DMS79 (cell line): ENCODE data around the gene SLC8A1.

Source experiments
- DNase-seq: peaks from one replicate; lab custom pipeline; 2025; lab: John Stamatoyannopoulos, UW

SLC8A1 gene

GRCh38 chr2:40353231-40353630 lies 98.7 kb downstream of the SLC8A1 start:
- DNase-seq = no peak

DNA sequence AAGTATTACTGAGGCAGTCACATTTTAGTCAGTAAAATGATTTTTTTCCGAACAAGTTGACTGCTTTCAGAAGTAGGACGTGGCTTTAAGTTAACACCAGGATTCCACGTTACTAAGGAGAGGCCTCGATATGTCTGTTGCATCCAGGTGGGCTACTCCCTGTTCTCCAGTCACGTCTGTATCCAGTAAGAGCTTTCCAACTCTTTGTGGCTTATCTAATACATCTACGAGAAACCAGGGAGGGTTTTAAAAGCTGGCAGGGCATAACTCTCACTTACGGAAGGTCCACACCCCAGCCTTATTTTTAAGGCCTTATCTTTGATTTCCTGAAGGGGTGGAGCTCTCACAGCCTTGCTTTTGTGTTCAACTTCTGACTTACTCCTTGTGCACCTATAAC lies 99.2 kb downstream of the SLC8A1 start:
- DNase-seq = no peak

- DNase-seq = no peak
Observed at GRCh38 chr2:40352041-40352702, 99.7 kb downstream of the SLC8A1 start.

- no peak for DNase-seq
Observed at GRCh38 chr2:40348665-40349064, 103.2 kb downstream of the SLC8A1 start.

GRCh38 chr2:40348038-40348437 lies 103.9 kb downstream of the SLC8A1 start:
- DNase-seq = no peak

GRCh38 chr2:40346535-40347354 lies 105.1 kb downstream of the SLC8A1 start:
- no peak for DNase-seq

DNA sequence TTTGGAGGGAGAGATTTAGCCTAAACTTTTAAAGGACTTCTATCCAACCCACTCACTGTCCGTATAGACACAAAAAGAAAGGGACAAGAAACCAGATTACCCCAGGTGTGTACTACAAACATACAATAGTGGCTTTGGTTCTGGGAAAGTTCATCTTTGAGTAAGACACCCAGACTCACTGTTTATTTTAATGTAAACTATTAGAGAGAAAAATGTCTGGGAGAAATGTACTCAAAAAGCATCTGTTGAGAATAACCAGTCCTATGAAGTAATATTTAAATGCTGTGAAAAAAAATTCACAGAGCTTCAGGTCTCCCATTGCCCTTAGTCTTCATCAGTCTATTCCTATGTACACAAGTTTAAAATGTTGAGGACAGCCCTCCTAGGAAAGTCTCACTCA lies 107.5 kb downstream of the SLC8A1 start:
- DNase-seq = no peak

DNA sequence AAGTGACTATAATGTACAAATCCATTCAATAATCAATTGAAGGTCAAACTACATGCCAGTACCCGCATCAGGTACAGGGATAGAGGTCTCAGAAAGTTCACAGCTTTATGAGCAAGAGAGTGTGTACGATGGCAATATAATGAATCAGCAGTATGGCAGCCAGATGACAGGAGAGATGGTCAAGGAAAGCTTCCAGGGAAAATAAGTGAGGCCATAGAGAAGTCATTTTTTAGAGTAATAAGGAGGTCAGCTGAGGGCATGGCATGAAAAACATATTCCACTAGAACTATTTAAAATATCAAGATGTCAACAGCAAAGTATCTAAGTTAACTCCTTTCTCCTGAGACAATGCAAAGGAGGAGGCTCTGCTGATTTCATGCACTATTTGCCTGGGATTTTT lies 108.0 kb downstream of the SLC8A1 start:
- no peak for DNase-seq

DNA sequence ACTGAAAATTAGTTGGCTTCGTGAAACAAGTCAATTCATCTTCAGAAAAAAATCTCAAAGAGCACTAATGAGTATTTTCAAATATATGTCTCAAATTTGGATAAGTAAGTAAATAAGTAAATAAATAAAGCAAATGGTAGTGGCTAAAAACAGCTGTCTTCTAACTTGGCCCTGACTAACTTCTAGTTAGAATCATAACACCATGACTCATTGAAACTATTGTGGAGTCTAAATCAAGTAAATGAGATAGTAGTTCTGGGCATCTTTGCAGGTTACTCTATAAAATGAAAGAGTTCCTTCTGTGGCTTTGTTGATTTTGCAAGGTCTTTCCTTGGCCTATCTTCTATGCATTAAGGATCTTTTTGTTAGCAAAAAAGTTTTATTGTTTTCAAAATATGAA lies 110.7 kb downstream of the SLC8A1 start:
- DNase-seq = no peak

DNA sequence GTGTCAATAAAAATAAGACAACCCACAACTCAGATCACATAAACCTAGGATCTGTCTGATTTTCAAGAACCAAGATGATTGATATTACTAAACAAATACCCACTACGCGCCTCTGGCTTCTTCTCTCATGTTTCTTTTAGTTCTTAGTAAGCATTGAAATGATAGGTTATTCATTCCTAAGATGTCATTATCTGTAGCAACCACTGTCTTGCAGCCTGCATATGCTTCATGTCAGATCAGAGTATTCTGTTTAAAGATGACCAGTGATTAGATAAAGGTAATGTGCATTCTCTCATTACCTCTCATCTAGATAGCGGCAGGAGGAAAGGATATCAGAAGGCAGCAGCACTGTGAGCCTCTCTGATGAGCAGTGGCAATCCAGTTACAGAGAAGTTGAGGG lies 112.9 kb downstream of the SLC8A1 start:
- DNase-seq = no peak

- no peak for DNase-seq
Observed at GRCh38 chr2:40332191-40332826, 119.6 kb downstream of the SLC8A1 start.

- no peak for DNase-seq
Observed at GRCh38 chr2:40330096-40330495, 121.8 kb downstream of the SLC8A1 start.

GRCh38 chr2:40329739-40330030 lies 122.2 kb downstream of the SLC8A1 start:
- DNase-seq = no peak

GRCh38 chr2:40325116-40325515 lies 126.8 kb downstream of the SLC8A1 start:
- no peak for DNase-seq

- no peak for DNase-seq
Observed at GRCh38 chr2:40324656-40325055, 127.2 kb downstream of the SLC8A1 start.

DNA sequence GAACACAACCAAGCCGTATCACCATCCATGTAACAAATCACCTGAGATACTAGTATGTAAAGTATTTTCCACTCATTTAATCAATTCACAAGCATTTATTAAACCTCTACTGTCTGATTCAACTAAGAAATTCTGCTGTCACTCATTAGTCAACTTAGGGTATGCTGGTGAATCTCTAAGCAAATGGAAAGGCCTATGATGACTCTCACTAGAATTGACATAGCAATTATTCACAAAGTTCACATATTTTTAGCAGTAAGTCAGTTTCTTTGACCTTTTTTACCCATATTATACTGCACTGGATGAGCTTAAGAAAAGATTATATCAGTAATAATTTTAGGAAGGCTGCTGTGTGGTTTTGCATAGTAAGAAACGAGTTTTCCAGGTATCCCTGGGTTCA lies 130.1 kb downstream of the SLC8A1 start:
- DNase-seq = no peak

GRCh38 chr2:40321016-40321623 lies 130.8 kb downstream of the SLC8A1 start:
- no peak for DNase-seq

GRCh38 chr2:40318921-40319320 lies 133.0 kb downstream of the SLC8A1 start:
- DNase-seq = no peak

DNA sequence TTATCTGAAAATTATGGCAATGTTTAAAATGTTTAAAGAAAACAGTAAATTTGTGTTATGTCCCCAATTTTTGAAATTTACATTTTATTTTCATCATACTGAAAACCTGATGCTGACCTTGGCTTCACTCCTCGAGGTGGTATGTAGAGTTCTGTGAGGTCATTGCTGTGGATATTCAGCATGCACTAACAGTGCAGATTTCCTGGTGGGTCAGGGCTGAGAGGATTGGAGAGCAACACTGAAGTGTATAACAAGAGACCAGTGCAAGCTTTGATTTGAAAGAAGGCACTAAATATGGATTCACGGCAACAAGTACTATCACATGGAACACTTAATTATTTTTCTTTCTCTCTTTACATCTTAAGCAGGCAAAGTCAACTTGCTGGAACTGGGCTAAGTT lies 134.1 kb downstream of the SLC8A1 start:
- no peak for DNase-seq

- DNase-seq = no peak
Observed at GRCh38 chr2:40317046-40317445, 134.8 kb downstream of the SLC8A1 start.

- no peak for DNase-seq
Observed at GRCh38 chr2:40316620-40317019, 135.3 kb downstream of the SLC8A1 start.

- no peak for DNase-seq
Observed at GRCh38 chr2:40315683-40316082, 136.2 kb downstream of the SLC8A1 start.

- no peak for DNase-seq
Observed at GRCh38 chr2:40311026-40311425, 140.9 kb downstream of the SLC8A1 start.
